Neuronal stem cell (in vitro differentiated cells): ENCODE data around the gene NUMA1.

Experiments
- DNase-seq: peaks from one replicate; pipeline ENCODE4 v3.0.0-alpha.2; 2013; ENCODE audit warnings: low spot score
- H2AFZ ChIP-seq: one replicate; pipeline ENCODE4 v1.6.1; 2013; ENCODE audit warnings: mild to moderate bottlenecking, low read length, inconsistent platforms
- H2AK5ac ChIP-seq: 2 replicates; pipeline ENCODE4 v1.6.1; 2013; ENCODE audit warnings: low read depth, mild to moderate bottlenecking, inconsistent platforms, low read length, moderate library complexity, mixed read lengths
- H2BK120ac ChIP-seq: 2 replicates; pipeline ENCODE4 v1.6.1; 2013; ENCODE audit warnings: low read depth, mild to moderate bottlenecking, inconsistent platforms, low read length, moderate library complexity, mixed read lengths
- H2BK12ac ChIP-seq: one replicate; pipeline ENCODE4 v1.6.1; 2013; ENCODE audit warnings: low read length, inconsistent platforms
- H2BK15ac ChIP-seq: 2 replicates; pipeline ENCODE4 v1.6.1; 2013; ENCODE audit warnings: mild to moderate bottlenecking, low read length, inconsistent platforms, mixed read lengths
- H2BK5ac ChIP-seq: one replicate; pipeline ENCODE4 v1.6.1; 2013; ENCODE audit warnings: inconsistent platforms, mild to moderate bottlenecking, low read length, moderate library complexity
- H3K14ac ChIP-seq: one replicate; pipeline ENCODE4 v1.6.1; 2013; ENCODE audit warnings: low read length, inconsistent platforms
- H3K18ac ChIP-seq: 2 replicates; pipeline ENCODE4 v1.6.1; 2013; ENCODE audit warnings: low read length, inconsistent platforms
- H3K23ac ChIP-seq: 2 replicates; pipeline ENCODE4 v1.6.1; 2013; ENCODE audit warnings: low read depth, mild to moderate bottlenecking, mixed read lengths, low read length, inconsistent platforms; ENCODE audit not compliant: poor library complexity
- H3K27ac ChIP-seq: replicated peaks from 3 replicates; pipeline ENCODE4 v1.5.1; 2013; ENCODE audit warnings: low read length, inconsistent platforms
- H3K27me3 ChIP-seq, 3 experiments: 2 replicates each; pipeline ENCODE4 v1.6.1; 2013; ENCODE audit warnings: low read length in 3 of 3, mild to moderate bottlenecking in 2 of 3, inconsistent platforms in 1 of 3, low read depth in 1 of 3, mixed read lengths in 1 of 3, moderate library complexity in 1 of 3; ENCODE audit not compliant: control insufficient read depth in 3 of 3, insufficient read depth in 3 of 3
- H3K36me3 ChIP-seq, 2 donors: replicated peaks in 1 of 2; 2 replicates each; pipeline ENCODE4 v1.6.1; 2013; ENCODE audit warnings: low read length in 2 of 2; ENCODE audit not compliant: control insufficient read depth in 2 of 2, insufficient read depth in 2 of 2
- H3K4ac ChIP-seq: 2 replicates; pipeline ENCODE4 v1.6.1; 2013; ENCODE audit warnings: inconsistent platforms, mild to moderate bottlenecking, low read length, moderate library complexity
- H3K4me1 ChIP-seq, 2 donors: 1 replicate in 1 of 2; 2 replicates in 1 of 2; pipeline ENCODE4 v1.6.1; 2013; ENCODE audit warnings: low read length in 2 of 2, low read depth in 1 of 2; ENCODE audit not compliant: control insufficient read depth in 2 of 2, insufficient read depth in 1 of 2
- H3K4me2 ChIP-seq: one replicate; pipeline ENCODE4 v1.6.1; 2013; ENCODE audit warnings: mild to moderate bottlenecking, low read length, inconsistent platforms; ENCODE audit not compliant: insufficient read depth, poor library complexity, severe bottlenecking
- H3K4me3 ChIP-seq, 2 donors: 2 replicates each; pipeline ENCODE4 v1.5.1; 2013; ENCODE audit warnings: low read length in 2 of 2, mild to moderate bottlenecking in 2 of 2, inconsistent platforms in 1 of 2, moderate library complexity in 1 of 2
- H3K79me1 ChIP-seq: one replicate; pipeline ENCODE4 v1.6.1; 2013; ENCODE audit warnings: low read depth, mild to moderate bottlenecking, inconsistent platforms, low read length, moderate library complexity
- H3K9ac ChIP-seq: one replicate; pipeline ENCODE4 v1.6.1; 2013; ENCODE audit warnings: mild to moderate bottlenecking, low read depth, low read length, inconsistent platforms; ENCODE audit not compliant: poor library complexity
- H3K9me3 ChIP-seq, 2 donors: replicated peaks in 1 of 2; 2 replicates each; pipeline versions ENCODE3 to v1.6.1; 2013; ENCODE audit warnings: low read length in 2 of 2, mild to moderate bottlenecking in 2 of 2, inconsistent platforms in 1 of 2, low read depth in 1 of 2, mixed read lengths in 1 of 2, moderate library complexity in 1 of 2; ENCODE audit not compliant: control insufficient read depth in 2 of 2, insufficient read depth in 1 of 2
- H4K8ac ChIP-seq: one replicate; pipeline ENCODE4 v1.6.1; 2013; ENCODE audit warnings: low read depth, mild to moderate bottlenecking, inconsistent platforms, low read length, moderate library complexity
- H4K91ac ChIP-seq: one replicate; pipeline ENCODE4 v1.6.1; 2013; ENCODE audit warnings: low read length, low read depth, mild to moderate bottlenecking, inconsistent platforms; ENCODE audit not compliant: poor library complexity
- WGBS, 2 donors: extraction: QIAGEN DNeasy Blood & Tissue Kit; methylation state at CpG; one replicate each; pipeline ENCODE4 v1.1.7; 2013; ENCODE audit warnings: missing lambda C conversion rate in 2 of 2, mixed read lengths in 1 of 2; ENCODE audit not compliant: insufficient read length in 2 of 2, insufficient replicate concordance in 1 of 2; ENCODE audit errors: extremely low coverage in 2 of 2; 5-methylcytosine and 5-hydroxymethylcytosine counted together

The NUMA1 gene

GRCh38 chr11:72012897-72013721, 67.2 kb downstream of the NUMA1 start:
- Histone ChIP-seq H3K4me1 (no peaks in the 10 kb centered on the region), H4K8ac (peak overlapping the region; percentile 93), H2AFZ (no peak overlapping the region), H3K23ac (no peak overlapping the region), H2AK5ac (no peak overlapping the region), H3K14ac (no peak overlapping the region), H3K4me3 (peak overlapping the region in 1 of 2 donors; percentile 18), H3K18ac (no peak overlapping the region), H3K27me3 (no peaks in the 10 kb centered on the region), H3K27ac (no peak overlapping the region), H2BK15ac (no peak overlapping the region), H3K4me2 (no peak overlapping the region), H2BK5ac (no peak overlapping the region), H3K79me1 (peaks cover 9% of the 10 kb centered on the region), H2BK12ac (no peak overlapping the region), H3K36me3 (peaks cover 91 to 99% of the 10 kb centered on the region in 2 donors), H2BK120ac (no peak overlapping the region), H3K9ac (peak overlapping the region; percentile 33), H4K91ac (no peak overlapping the region), H3K9me3 (no peaks in the 10 kb centered on the region), H3K4ac (no peak overlapping the region)
- no peak for DNase-seq
- no CpG with 5 or more reads among the region's 33 CpGs for WGBS, 2 donors

GRCh38 chr11:72012091-72012630, 68.2 kb downstream of the NUMA1 start:
- H2BK15ac ChIP-seq: no peak overlapping the region
- no peak overlapping the region for H2AK5ac ChIP-seq
- H3K4ac ChIP-seq: no peak overlapping the region
- no peak overlapping the region for H3K4me2 ChIP-seq
- no peak overlapping the region for H2AFZ ChIP-seq
- no peak for DNase-seq
- H3K27ac ChIP-seq: no peak overlapping the region
- H2BK120ac ChIP-seq: no peak overlapping the region
- no CpG with 5 or more reads among the region's 5 CpGs for WGBS, 2 donors
- no peak overlapping the region for H3K18ac ChIP-seq
- no peak overlapping the region for H3K4me3 ChIP-seq
- H4K8ac ChIP-seq: peak overlapping the region; percentile 67
- no peaks in the 10 kb centered on the region for H3K9me3 ChIP-seq
- H2BK12ac ChIP-seq: no peak overlapping the region
- no peak overlapping the region for H3K9ac ChIP-seq
- peaks cover 89 to 99% of the 10 kb centered on the region in 2 donors for H3K36me3 ChIP-seq
- peaks cover 9% of the 10 kb centered on the region for H3K79me1 ChIP-seq
- H4K91ac ChIP-seq: no peak overlapping the region
- H3K23ac ChIP-seq: no peak overlapping the region
- H2BK5ac ChIP-seq: peak overlapping the region; percentile 6
- H3K14ac ChIP-seq: no peak overlapping the region
- no peaks in the 10 kb centered on the region for H3K27me3 ChIP-seq
- no peaks in the 10 kb centered on the region for H3K4me1 ChIP-seq

- no peak for DNase-seq
- no peak overlapping the region for H4K91ac ChIP-seq
- no peak overlapping the region for H4K8ac ChIP-seq
- H3K14ac ChIP-seq: no peak overlapping the region
- H3K9me3 ChIP-seq: no peaks in the 10 kb centered on the region
- no peak overlapping the region for H3K23ac ChIP-seq
- no peak overlapping the region for H3K4ac ChIP-seq
- no peaks in the 10 kb centered on the region for H3K4me1 ChIP-seq
- no peak overlapping the region for H3K4me2 ChIP-seq
- no peak overlapping the region for H2BK120ac ChIP-seq
- H3K36me3 ChIP-seq: peaks cover 89 to 99% of the 10 kb centered on the region in 2 donors
- no peak overlapping the region for H3K9ac ChIP-seq
- H3K4me3 ChIP-seq: no peak overlapping the region
- H2BK15ac ChIP-seq: no peak overlapping the region
- no peaks in the 10 kb centered on the region for H3K27me3 ChIP-seq
- WGBS, 2 donors: no CpG with 5 or more reads among the region's 10 CpGs
- H2AFZ ChIP-seq: no peak overlapping the region
- no peak overlapping the region for H3K27ac ChIP-seq
- H2BK12ac ChIP-seq: no peak overlapping the region
- H3K79me1 ChIP-seq: peaks cover 9% of the 10 kb centered on the region
- no peak overlapping the region for H2BK5ac ChIP-seq
- no peak overlapping the region for H2AK5ac ChIP-seq
- H3K18ac ChIP-seq: no peak overlapping the region
These were observed 69.7 kb downstream of the NUMA1 start for GRCh38 chr11:72010529-72011233.

- Histone ChIP-seq H3K9ac (no peak overlapping the region), H3K18ac (no peak overlapping the region), H4K8ac (no peak overlapping the region), H3K79me1 (peaks cover 8% of the 10 kb centered on the region), H4K91ac (no peak overlapping the region), H3K27ac (no peak overlapping the region), H3K4me1 (no peaks in the 10 kb centered on the region), H3K14ac (no peak overlapping the region), H2AFZ (no peak overlapping the region), H3K4me3 (no peak overlapping the region), H3K23ac (no peak overlapping the region), H3K4me2 (no peak overlapping the region), H3K4ac (no peak overlapping the region), H3K9me3 (no peaks in the 10 kb centered on the region), H2BK15ac (no peak overlapping the region), H3K36me3 (peaks cover 89 to 99% of the 10 kb centered on the region in 2 donors), H3K27me3 (no peaks in the 10 kb centered on the region), H2BK5ac (no peak overlapping the region), H2AK5ac (no peak overlapping the region), H2BK120ac (no peak overlapping the region), H2BK12ac (no peak overlapping the region)
- DNase-seq: no peak
- no CpG with 5 or more reads among the region's 6 CpGs for WGBS, 2 donors
These were observed 71.2 kb downstream of the NUMA1 start for GRCh38 chr11:72009156-72009555.
